Uterus (tissue), 2 donors: Measurements from ENCODE around the gene ZSCAN10.

Source experiments
- CTCF ChIP-seq, 4 experiments: fragments of 200-600 bp in 2 of 4; fragments of 450-650 bp in 2 of 4; sonication (generic) in 2 of 4; IDR thresholded peaks; one replicate each; pipeline ENCODE4 v1.5.1; 2016 to 2019; ENCODE audit warnings: antibody characterized with exemption in 4 of 4, mild to moderate bottlenecking in 2 of 4, moderate library complexity in 1 of 4
- POLR2A ChIP-seq, 2 donors: fragments of 450-650 bp; IDR thresholded peaks; one replicate each; pipeline ENCODE4 v1.6.1; 2016; ENCODE audit warnings: antibody characterized with exemption in 2 of 2, mild to moderate bottlenecking in 1 of 2, moderate library complexity in 1 of 2

- no peak for TF ChIP-seq CTCF (IDR thresholded peaks at IDR 0.05)
- no peak for TF ChIP-seq POLR2A (IDR thresholded peaks at IDR 0.05)
These were observed 32.7 kb downstream of the ZSCAN10 start for GRCh38 chr16:3066440-3066748.
